Caco-2 (cell line): ENCODE measurements around the gene SLC6A17. TPM values are rescaled to one million over a fixed set of nuclear protein-coding genes. Genes with fewer than 3 reads are reported as not detected.

Experiments
- BruUV-seq: library from RNA; stranded (reverse); fragments of 400-500 nt; replicated peaks from 2 replicates; lab custom pipeline; 2021; lab: Mats Ljungman, UMichigan
- CTCF ChIA-PET: fragments of 300-600 bp; sonication (Branson Sonifier 250); formaldehyde crosslinking; loops from one replicate; lab custom pipeline; 2022; ENCODE audit warnings: antibody characterized with exemption; lab: Charles Lee
- POLR2A ChIA-PET: fragments of 300-600 bp; sonication (Branson Sonifier 250); formaldehyde crosslinking; loops from one replicate; lab custom pipeline; 2022; ENCODE audit warnings: antibody characterized with exemption; lab: Charles Lee
- DNase-seq, 2 experiments: peaks; one replicate each; pipeline versions ENCODE4 v3.0.0 to v3.0.0-alpha.2; 2020 to 2022
- H3K27me3 ChIP-seq: replicated peaks from 2 replicates; pipeline ENCODE4 v1.6.0; 2011; ENCODE audit warnings: low read length; ENCODE audit not compliant: control insufficient read depth, insufficient read depth
- H3K36me3 ChIP-seq: 2 replicates; pipeline ENCODE4 v1.5.1; 2011; ENCODE audit warnings: low read length; ENCODE audit not compliant: control insufficient read depth, insufficient read depth
- H3K4me1 ChIP-seq: fragments of 250-450 bp; sonication (Bioruptor Pico); 2 replicates; pipeline ENCODE4 v1.5.1; 2020; ENCODE audit warnings: mild to moderate bottlenecking
- H3K4me3 ChIP-seq: 2 replicates; pipeline ENCODE4 v1.5.1; 2011; ENCODE audit warnings: low read depth, mild to moderate bottlenecking, control low read depth, low read length
- H3K9me3 ChIP-seq: fragments of 250-450 bp; sonication (Bioruptor Pico); 2 replicates; pipeline ENCODE4 v1.5.1; 2020; ENCODE audit warnings: mild to moderate bottlenecking, moderate library complexity
- H3K27ac Mint-ChIP-seq: one replicate; pipeline ENCODE4 v1.8.0; 2022; ENCODE audit warnings: mixed read lengths; ENCODE audit not compliant: unreplicated experiment
- H3K27me3 Mint-ChIP-seq: one replicate; pipeline ENCODE4 v1.8.0; 2022; ENCODE audit warnings: mixed read lengths; ENCODE audit not compliant: insufficient read depth, unreplicated experiment
- H3K36me3 Mint-ChIP-seq: one replicate; pipeline ENCODE4 v1.8.0; 2022; ENCODE audit warnings: mild to moderate bottlenecking, mixed read lengths; ENCODE audit not compliant: insufficient read depth, unreplicated experiment
- H3K4me1 Mint-ChIP-seq: one replicate; pipeline ENCODE4 v1.8.0; 2022; ENCODE audit warnings: low read depth, mixed read lengths; ENCODE audit not compliant: unreplicated experiment
- H3K4me3 Mint-ChIP-seq: one replicate; pipeline ENCODE4 v1.8.0; 2022; ENCODE audit warnings: mild to moderate bottlenecking, moderate library complexity, mixed read lengths; ENCODE audit not compliant: unreplicated experiment
- H3K9me3 Mint-ChIP-seq: one replicate; pipeline ENCODE4 v1.8.0; 2022; ENCODE audit warnings: mixed read lengths; ENCODE audit not compliant: unreplicated experiment
- intact Hi-C: fragments of 100-400 bp; cut with micrococcal nuclease; formaldehyde crosslinking; loops from one replicate; pipeline ENCODE4 v1.10.0; 2022; ENCODE audit not compliant: unreplicated experiment
- total RNA-seq: library from RNA; stranded (reverse); gene quantifications from 2 replicates; pipeline ENCODE4 v1.2.3, GENCODE V29; 2022
- TF ChIP-seq, protein P1 (sequence below), 2 experiments: fragments of 200-600 bp in 1 of 2; IDR thresholded peaks; 1 replicate in 1 of 2; 2 replicates in 1 of 2; pipeline versions ENCODE4 v1.5.1 to v1.8.0; 2011 to 2022; ENCODE audit warnings: antibody characterized with exemption in 1 of 2, control low read depth in 1 of 2, inconsistent platforms in 1 of 2, low read depth in 1 of 2, low read length in 1 of 2, mild to moderate bottlenecking in 1 of 2, moderate library complexity in 1 of 2; ENCODE audit not compliant: insufficient read depth in 1 of 2, severe bottlenecking in 1 of 2, unreplicated experiment in 1 of 2

The SLC6A17 gene
- total RNA-seq, 1 experiment from 2014 or later: not detected

DNA sequence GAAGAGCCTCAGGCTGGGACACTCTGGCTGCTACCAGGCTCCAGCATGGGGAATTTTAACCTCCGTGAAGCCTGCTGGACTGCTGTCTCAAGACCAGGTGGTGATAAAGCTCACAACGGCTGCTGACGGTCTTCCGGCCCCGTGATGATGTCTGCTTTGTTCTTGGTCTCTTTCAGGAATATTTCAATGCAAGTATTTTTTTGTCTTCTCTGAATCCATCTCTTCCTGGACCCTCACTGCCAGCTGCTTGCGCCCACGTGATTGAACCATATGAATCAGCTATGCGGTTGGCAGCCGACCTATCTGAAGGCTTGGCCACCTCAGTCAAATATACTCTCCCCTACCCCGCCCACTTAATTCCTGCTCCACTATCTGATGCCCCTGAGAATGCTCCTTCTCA is 14.6 kb upstream of the SLC6A17 start:
- H3K27ac Mint-ChIP-seq: no peak overlapping the region
- H3K27me3 Mint-ChIP-seq: peaks cover 16% of the 10 kb centered on the region
- H3K4me1 Mint-ChIP-seq: no peaks in the 10 kb centered on the region
- no peak overlapping the region for H3K4me3 ChIP-seq
- TF ChIP-seq, protein P1, sequence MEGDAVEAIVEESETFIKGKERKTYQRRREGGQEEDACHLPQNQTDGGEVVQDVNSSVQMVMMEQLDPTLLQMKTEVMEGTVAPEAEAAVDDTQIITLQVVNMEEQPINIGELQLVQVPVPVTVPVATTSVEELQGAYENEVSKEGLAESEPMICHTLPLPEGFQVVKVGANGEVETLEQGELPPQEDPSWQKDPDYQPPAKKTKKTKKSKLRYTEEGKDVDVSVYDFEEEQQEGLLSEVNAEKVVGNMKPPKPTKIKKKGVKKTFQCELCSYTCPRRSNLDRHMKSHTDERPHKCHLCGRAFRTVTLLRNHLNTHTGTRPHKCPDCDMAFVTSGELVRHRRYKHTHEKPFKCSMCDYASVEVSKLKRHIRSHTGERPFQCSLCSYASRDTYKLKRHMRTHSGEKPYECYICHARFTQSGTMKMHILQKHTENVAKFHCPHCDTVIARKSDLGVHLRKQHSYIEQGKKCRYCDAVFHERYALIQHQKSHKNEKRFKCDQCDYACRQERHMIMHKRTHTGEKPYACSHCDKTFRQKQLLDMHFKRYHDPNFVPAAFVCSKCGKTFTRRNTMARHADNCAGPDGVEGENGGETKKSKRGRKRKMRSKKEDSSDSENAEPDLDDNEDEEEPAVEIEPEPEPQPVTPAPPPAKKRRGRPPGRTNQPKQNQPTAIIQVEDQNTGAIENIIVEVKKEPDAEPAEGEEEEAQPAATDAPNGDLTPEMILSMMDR (IDR thresholded peaks at IDR 0.05; ENCODE audit: insufficient read depth in 1 of 2, low read depth in 1 of 2, low read length in 1 of 2, severe bottlenecking in 1 of 2, unreplicated experiment in 1 of 2): no peak
- H3K36me3 Mint-ChIP-seq: peaks cover 5% of the 10 kb centered on the region
- no peaks in the 10 kb centered on the region for H3K27me3 ChIP-seq
- no peak overlapping the region for H3K4me3 Mint-ChIP-seq
- no peaks in the 10 kb centered on the region for H3K36me3 ChIP-seq
- no peak for DNase-seq
- no peaks in the 10 kb centered on the region for H3K9me3 ChIP-seq
- H3K9me3 Mint-ChIP-seq: no peaks in the 10 kb centered on the region
- ChIA-PET CTCF (no interaction called here), POLR2A (no interaction called here)
- intact Hi-C loops: no loop called here
- no peaks in the 10 kb centered on the region for H3K4me1 ChIP-seq
- no TSS peak for BruUV-seq

DNA sequence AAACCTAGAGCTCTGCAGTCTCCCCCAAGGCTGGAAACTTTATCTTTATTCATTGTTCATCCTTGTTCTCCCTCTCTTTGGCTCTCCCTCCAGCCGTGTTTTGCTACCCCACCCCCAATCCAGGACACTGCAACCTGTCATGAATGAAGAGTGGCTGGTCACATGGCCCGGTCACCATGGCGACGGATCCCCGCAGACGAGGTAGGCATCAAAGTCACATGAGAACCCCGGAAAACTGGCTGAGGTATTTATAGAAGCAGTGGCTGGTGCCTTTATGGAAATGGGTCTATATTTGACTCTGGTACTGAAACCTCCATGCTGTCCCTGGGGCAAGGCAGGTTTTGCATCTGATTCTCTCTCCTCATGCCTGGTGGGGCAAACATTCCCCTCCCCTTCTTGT is 13.4 kb upstream of the SLC6A17 start:
- BruUV-seq: no TSS peak

GRCh38 chr1:110138956-110139355 is 11.3 kb upstream of the SLC6A17 start:
- Mint-ChIP-seq H3K9me3 (no peaks in the 10 kb centered on the region), H3K27me3 (peaks cover 16% of the 10 kb centered on the region), H3K4me1 (no peaks in the 10 kb centered on the region), H3K36me3 (no peaks in the 10 kb centered on the region), H3K4me3 (no peak overlapping the region), H3K27ac (no peak overlapping the region)
- Histone ChIP-seq H3K9me3 (no peaks in the 10 kb centered on the region), H3K4me1 (no peaks in the 10 kb centered on the region), H3K4me3 (no peak overlapping the region), H3K36me3 (no peaks in the 10 kb centered on the region), H3K27me3 (no peaks in the 10 kb centered on the region; the same call in 1 of the 2 replicates)
- no TSS peak for BruUV-seq
- POLR2A ChIA-PET: no interaction called here
- intact Hi-C loops: no loop called here
- DNase-seq: no peak
- TF ChIP-seq, protein P1 (IDR thresholded peaks at IDR 0.05; ENCODE audit: insufficient read depth in 1 of 2, low read depth in 1 of 2, low read length in 1 of 2, severe bottlenecking in 1 of 2, unreplicated experiment in 1 of 2): no peak
- CTCF ChIA-PET: no interaction called here

More for the DNA sequence above, 13.4 kb upstream of the SLC6A17 start:
- H3K36me3 Mint-ChIP-seq: peaks cover 5% of the 10 kb centered on the region
- H3K27me3 Mint-ChIP-seq: peaks cover 16% of the 10 kb centered on the region
- H3K4me3 Mint-ChIP-seq: no peak overlapping the region
- H3K9me3 Mint-ChIP-seq: no peaks in the 10 kb centered on the region
- Histone ChIP-seq H3K4me1 (no peaks in the 10 kb centered on the region), H3K36me3 (no peaks in the 10 kb centered on the region), H3K4me3 (no peak overlapping the region), H3K27me3 (no peaks in the 10 kb centered on the region), H3K9me3 (no peaks in the 10 kb centered on the region)
- DNase-seq: peak in 1 of 2 experiments; percentile 10
- no peak overlapping the region for H3K27ac Mint-ChIP-seq
- POLR2A ChIA-PET: no interaction called here
- intact Hi-C loops: no loop called here
- H3K4me1 Mint-ChIP-seq: no peaks in the 10 kb centered on the region
- TF ChIP-seq, protein P1 (IDR thresholded peaks at IDR 0.05; ENCODE audit: insufficient read depth in 1 of 2, low read depth in 1 of 2, low read length in 1 of 2, severe bottlenecking in 1 of 2, unreplicated experiment in 1 of 2): no peak
- CTCF ChIA-PET: no interaction called here
